Bone marrow (tissue), 2 donors: ENCODE measurements around the gene STK4.

Experiments used
- DNase-seq, 2 donors: peaks; one replicate each; lab custom pipeline; 2025; lab: John Stamatoyannopoulos, UW

The STK4 gene

GRCh38 chr20:45111799-45112471 is 145.6 kb downstream of the STK4 start:
- no peak for DNase-seq

GRCh38 chr20:45112754-45113153 is 146.4 kb downstream of the STK4 start:
- no peak for DNase-seq

- DNase-seq, result no peak
Measured at GRCh38 chr20:45113865-45114264, 147.6 kb downstream of the STK4 start.

GRCh38 chr20:45114465-45115385 is 148.4 kb downstream of the STK4 start, which contains the start of gene WFDC5:
Gene WFDC5, minus strand, starts transcription at chr20:45115174. Its CDS starts 91 bp downstream, at chr20:45115083.
- no peak for DNase-seq

- DNase-seq, result no peak
Measured at GRCh38 chr20:45115386-45115774, 149.1 kb downstream of the STK4 start.

GRCh38 chr20:45115829-45116228 is 149.5 kb downstream of the STK4 start:
- DNase-seq, result no peak

- DNase-seq, result no peak
Measured at GRCh38 chr20:45117581-45117980, 151.3 kb downstream of the STK4 start.

- no peak for DNase-seq
Measured at GRCh38 chr20:45118028-45118427, 151.7 kb downstream of the STK4 start.

GRCh38 chr20:45119556-45120266 is 153.4 kb downstream of the STK4 start:
- no peak for DNase-seq

- DNase-seq, result no peak
Measured at GRCh38 chr20:45121388-45121787, 155.1 kb downstream of the STK4 start.

- no peak for DNase-seq
Measured at GRCh38 chr20:45124365-45124764, 158.1 kb downstream of the STK4 start, which contains the start of gene WFDC12. Gene WFDC12, minus strand, starts transcription at chr20:45124465. Its CDS starts 18 bp downstream, at chr20:45124447.

GRCh38 chr20:45128099-45128498 is 161.8 kb downstream of the STK4 start:
- DNase-seq, result no peak
